Pancreas (tissue), 10 donors: Measurements from ENCODE around the gene PTGS2. TPM values are rescaled to one million over a fixed set of nuclear protein-coding genes. Genes with fewer than 3 reads are reported as not detected.
"Not testable (repeated sequence)": the region's sequence is repeated elsewhere in the genome, so short reads cannot be mapped to it uniquely, and the experiment has no call there.

Experiments used
- ATAC-seq, 4 donors: fragments of 200-7000 bp; cut with Tn5 transposase; one replicate each; pipeline versions ENCODE4 v1.8.0 to v1.9.1; 2020; ENCODE audit warnings: mild to moderate bottlenecking in 4 of 4, moderate library complexity in 4 of 4
- DNase-seq, 6 donors: peaks; one replicate each; pipeline ENCODE4 v3.0.0-alpha.2; 2020
- FAIRE-seq: peaks from 2 replicates; lab custom pipeline; 2012; peaks lifted over from hg19 to GRCh38; lab: Jason Lieb, UNC
- H3K27ac ChIP-seq, 4 donors: fragments of 200-600 bp; sonication (generic); 1 replicate in 3 of 4; 2 replicates in 1 of 4; pipeline versions ENCODE4 v1.5.0 to v1.8.0; 2020
- H3K27me3 ChIP-seq, 4 donors: fragments of 200-600 bp; one replicate each; pipeline ENCODE4 v1.8.0; 2021
- H3K36me3 ChIP-seq, 3 donors: fragments of 200-600 bp; sonication (generic) in 1 of 3; one replicate each; pipeline versions ENCODE4 v1.5.0 to v1.8.0; 2020 to 2021
- H3K4me1 ChIP-seq, 3 donors: fragments of 200-600 bp; one replicate each; pipeline ENCODE4 v1.8.0; 2021
- H3K4me3 ChIP-seq, 4 donors: fragments of 200-600 bp; sonication (generic) in 2 of 4; one replicate each; pipeline versions ENCODE4 v1.5.0 to v1.8.0; 2020 to 2021
- H3K9me3 ChIP-seq, 4 donors: fragments of 200-600 bp; one replicate each; pipeline ENCODE4 v1.8.0; 2021
- WGBS, 2 donors: extraction: QIAGEN DNeasy Blood & Tissue Kit; methylation state at CpG; one replicate each; pipeline ENCODE4 v1.1.7; 2013; 5-methylcytosine and 5-hydroxymethylcytosine counted together
- intact Hi-C, 3 donors: fragments of 100-400 bp; cut with DNase I; formaldehyde crosslinking; loops; one replicate each; pipeline versions ENCODE4 v1.11.1 to v1.14.2; 2022
- polyA plus RNA-seq, 2 donors: library from polyadenylated mRNA; stranded (reverse); fragments of 200-250 nt; gene quantifications; one replicate each; pipeline ENCODE4 v1.2.3, GENCODE V29; 2013
- total RNA-seq, 6 donors: library from RNA; stranded (reverse); fragmentation: NEBNext Ultra II Directional in 4 of 6; extraction: Animal tissue kit (Norgen Biotek cat#: 25700) in 4 of 6; gene quantifications; one replicate each; pipeline versions ENCODE4 v1.2.1 to v1.2.4, GENCODE V29; 2021 to 2023
- TF ChIP-seq, protein P1 (sequence below), 4 donors: fragments of 200-600 bp; sonication (generic) in 3 of 4; IDR thresholded peaks; one replicate each; pipeline versions ENCODE4 v1.5.0 to v1.8.0; 2021; ENCODE audit warnings: antibody characterized with exemption in 4 of 4
- donor health status: healthy with polysubstance abuse.
- donor health status: DM: no; HTN: no; CAD: no; lungs with moderate emphysema.
- donor health status: DM: no; HTN: no; CAD: no.
- donor health status: control.
- donor health status: control.
- donor health status: Bipolar disorder and iron deficiency.
- donor health status: DM: yes; HTN: yes; CAD: no.
- donor health status: DM: no; HTN: no; CAD: no.
- donor health status: DM: no; HTN: no; CAD: no.
- donor health status: DM: yes; HTN: yes; CAD: no.

PTGS2 gene
- total and polyA plus RNA-seq, 8 donors = 0.12 to 1.9 (median 0.47) TPM

DNA sequence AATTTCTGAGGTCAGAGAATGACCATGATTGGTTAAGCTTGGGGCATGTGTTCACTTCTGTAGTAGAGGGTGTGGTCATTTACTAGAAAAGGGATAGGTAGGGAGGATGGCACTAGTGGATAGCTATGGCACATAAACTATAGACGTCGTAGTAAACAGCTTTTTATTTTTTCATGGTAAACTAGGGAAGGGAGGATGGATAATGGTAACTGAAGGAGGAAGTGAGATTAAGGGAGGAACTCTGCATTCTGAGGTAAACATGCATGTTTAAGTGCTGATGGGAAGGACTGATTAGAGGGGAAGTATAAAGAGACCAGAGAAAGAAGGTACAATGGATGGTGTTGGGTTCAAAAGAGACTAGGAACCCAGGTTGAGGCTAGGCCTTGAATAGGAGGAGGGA, 26.9 kb downstream of the PTGS2 start:
- no peaks in the 10 kb centered on the region for H3K4me1 ChIP-seq
- H3K27ac ChIP-seq = no peak overlapping the region
- no peak overlapping the region for H3K4me3 ChIP-seq
- H3K9me3 ChIP-seq = no peaks in the 10 kb centered on the region
- H3K36me3 ChIP-seq = no peaks in the 10 kb centered on the region
- FAIRE-seq = no peak
- intact Hi-C loops = no loop called here
- 66 to 69% methylated on average over 2 of the region's 2 CpGs for WGBS, 2 donors
- TF ChIP-seq, protein P1, sequence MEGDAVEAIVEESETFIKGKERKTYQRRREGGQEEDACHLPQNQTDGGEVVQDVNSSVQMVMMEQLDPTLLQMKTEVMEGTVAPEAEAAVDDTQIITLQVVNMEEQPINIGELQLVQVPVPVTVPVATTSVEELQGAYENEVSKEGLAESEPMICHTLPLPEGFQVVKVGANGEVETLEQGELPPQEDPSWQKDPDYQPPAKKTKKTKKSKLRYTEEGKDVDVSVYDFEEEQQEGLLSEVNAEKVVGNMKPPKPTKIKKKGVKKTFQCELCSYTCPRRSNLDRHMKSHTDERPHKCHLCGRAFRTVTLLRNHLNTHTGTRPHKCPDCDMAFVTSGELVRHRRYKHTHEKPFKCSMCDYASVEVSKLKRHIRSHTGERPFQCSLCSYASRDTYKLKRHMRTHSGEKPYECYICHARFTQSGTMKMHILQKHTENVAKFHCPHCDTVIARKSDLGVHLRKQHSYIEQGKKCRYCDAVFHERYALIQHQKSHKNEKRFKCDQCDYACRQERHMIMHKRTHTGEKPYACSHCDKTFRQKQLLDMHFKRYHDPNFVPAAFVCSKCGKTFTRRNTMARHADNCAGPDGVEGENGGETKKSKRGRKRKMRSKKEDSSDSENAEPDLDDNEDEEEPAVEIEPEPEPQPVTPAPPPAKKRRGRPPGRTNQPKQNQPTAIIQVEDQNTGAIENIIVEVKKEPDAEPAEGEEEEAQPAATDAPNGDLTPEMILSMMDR (IDR thresholded peaks at IDR 0.05) = no peak
- no peak for DNase-seq
- no peak for ATAC-seq
- no peaks in the 10 kb centered on the region for H3K27me3 ChIP-seq

DNA sequence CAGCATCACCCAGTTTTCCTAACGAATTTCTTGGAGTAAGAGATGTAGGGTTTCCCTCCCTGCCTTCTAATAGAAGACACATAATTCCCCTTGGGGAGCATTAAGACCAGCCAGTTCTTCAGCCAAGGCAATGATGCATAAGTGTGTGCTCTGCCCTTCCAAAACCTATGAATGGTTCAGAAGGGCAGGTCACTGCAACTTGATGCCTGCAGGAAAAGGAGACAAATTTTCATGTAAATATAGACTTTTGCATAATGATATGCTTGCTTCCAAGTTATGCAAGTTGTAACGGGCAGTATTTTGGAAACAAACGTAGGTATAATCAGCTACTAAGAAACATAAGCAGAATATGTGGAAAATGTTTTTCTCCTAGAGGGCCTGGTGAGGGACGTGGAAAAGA, 31.6 kb downstream of the PTGS2 start:
- Histone ChIP-seq H3K27me3 (no peaks in the 10 kb centered on the region), H3K9me3 (no peaks in the 10 kb centered on the region), H3K36me3 (no peaks in the 10 kb centered on the region), H3K4me1 (no peaks in the 10 kb centered on the region), H3K4me3 (no peak overlapping the region), H3K27ac (no peak overlapping the region)
- 44 to 48% methylated on average over 4 of the region's 4 CpGs for WGBS, 2 donors
- intact Hi-C loops = no loop called here
- TF ChIP-seq, protein P1 (IDR thresholded peaks at IDR 0.05) = no peak
- FAIRE-seq (no peak), ATAC-seq (no peak), DNase-seq (no peak)

DNA sequence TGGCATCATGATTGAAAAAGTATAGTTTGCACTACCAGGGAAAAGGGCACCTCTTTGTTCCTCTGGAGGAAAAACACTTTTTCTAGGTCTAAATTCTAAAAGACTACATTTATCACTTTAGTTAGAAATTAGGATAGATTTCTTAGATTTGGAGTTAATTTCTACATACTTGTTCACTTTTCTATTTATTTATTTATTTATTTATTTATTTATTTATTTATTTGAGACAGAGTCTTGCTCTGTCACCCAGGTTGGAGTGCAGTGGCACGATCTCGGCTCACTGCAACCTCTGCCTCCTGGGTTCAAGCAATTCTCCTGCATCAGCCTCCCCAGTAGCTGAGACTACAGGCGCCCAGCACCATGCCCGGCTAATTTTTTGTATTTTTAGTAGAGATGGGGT, 32.2 kb downstream of the PTGS2 start:
- H3K27me3 ChIP-seq, H3K9me3 ChIP-seq, H3K4me3 ChIP-seq, ATAC-seq, intact Hi-C loops, DNase-seq, H3K4me1 ChIP-seq, FAIRE-seq, H3K27ac ChIP-seq, H3K36me3 ChIP-seq: not testable (repeated sequence)
- 79 to 92% methylated on average over 4 of the region's 4 CpGs for WGBS, 2 donors

DNA sequence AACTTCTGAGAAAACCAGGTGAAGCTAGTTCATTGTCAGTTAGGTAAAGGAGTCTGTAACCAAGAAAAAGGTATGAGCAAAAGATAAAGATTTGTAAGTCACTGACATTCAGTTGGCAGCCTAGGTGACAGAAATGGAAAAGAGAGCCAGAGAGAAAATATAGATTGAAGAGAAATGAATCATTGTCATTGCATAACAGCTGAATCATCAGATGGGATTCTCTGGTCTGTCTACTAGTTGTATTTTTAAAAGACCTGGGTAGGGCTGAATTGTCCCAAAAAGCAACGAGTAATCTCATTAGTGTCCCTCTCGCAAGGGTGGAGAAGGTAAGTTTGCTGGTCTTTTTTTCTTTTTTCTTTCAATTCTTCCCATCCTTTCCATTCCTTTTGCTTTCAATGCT, 36.6 kb downstream of the PTGS2 start:
- TF ChIP-seq, protein P1 (IDR thresholded peaks at IDR 0.05) = no peak
- Histone ChIP-seq H3K27me3 (no peaks in the 10 kb centered on the region), H3K9me3 (no peaks in the 10 kb centered on the region), H3K36me3 (no peaks in the 10 kb centered on the region), H3K4me3 (no peak overlapping the region), H3K4me1 (no peaks in the 10 kb centered on the region), H3K27ac (no peak overlapping the region)
- DNase-seq = no peak
- no peak for ATAC-seq
- intact Hi-C loops = no loop called here
- no peak for FAIRE-seq
- WGBS, 2 donors = 79 to 90% methylated on average over 2 of the region's 2 CpGs

DNA sequence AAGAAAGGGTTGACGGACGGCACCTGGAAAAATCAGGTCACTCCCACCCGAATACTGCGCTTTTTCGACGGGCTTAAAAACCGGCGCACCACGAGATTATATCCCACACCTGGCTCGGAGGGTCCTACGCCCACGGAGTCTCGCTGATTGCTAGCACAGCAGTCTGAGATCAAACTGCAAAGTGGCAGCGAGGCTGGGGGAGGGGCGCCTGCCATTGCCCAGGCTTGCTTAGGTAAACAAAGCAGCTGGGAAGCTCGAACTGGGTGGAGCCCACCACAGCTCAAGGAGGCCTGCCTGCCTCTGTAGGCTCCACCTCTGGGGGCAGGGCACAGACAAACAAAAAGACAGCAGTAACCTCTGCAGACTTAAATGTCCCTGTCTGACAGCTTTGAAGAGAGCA, 42.7 kb downstream of the PTGS2 start:
- FAIRE-seq, H3K4me1 ChIP-seq, H3K9me3 ChIP-seq, H3K36me3 ChIP-seq, ATAC-seq, H3K27ac ChIP-seq, H3K27me3 ChIP-seq, intact Hi-C loops, H3K4me3 ChIP-seq, DNase-seq: not testable (repeated sequence)
- 50 to 68% methylated on average over 13 to 16 of the region's 16 CpGs for WGBS, 2 donors

DNA sequence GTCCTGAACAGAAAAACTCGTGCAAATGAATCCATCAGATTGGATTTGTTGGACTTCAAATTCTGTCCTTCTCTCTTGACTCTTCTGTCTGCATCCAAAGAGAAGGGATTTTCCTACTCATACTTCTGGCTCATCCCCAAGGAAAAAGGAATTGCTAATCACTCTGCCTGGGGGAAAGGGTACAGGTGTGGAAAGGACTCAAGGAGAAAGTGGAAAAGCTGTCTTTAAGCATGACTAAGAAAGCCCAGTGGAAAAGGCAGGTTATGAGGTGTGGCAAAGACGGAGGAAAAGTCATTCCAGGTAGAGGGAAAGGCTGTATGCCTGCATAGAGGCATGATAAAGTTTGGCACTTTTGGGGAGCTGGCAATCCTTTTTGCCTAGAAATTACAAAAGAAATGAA, 43.4 kb downstream of the PTGS2 start:
- Histone ChIP-seq H3K4me1 (no peaks in the 10 kb centered on the region), H3K27ac (no peak overlapping the region), H3K36me3 (no peaks in the 10 kb centered on the region), H3K4me3 (no peak overlapping the region), H3K9me3 (no peaks in the 10 kb centered on the region), H3K27me3 (no peaks in the 10 kb centered on the region)
- TF ChIP-seq, protein P1 (IDR thresholded peaks at IDR 0.05) = no peak
- WGBS, 2 donors = 60 to 73% methylated on average over 2 of the region's 2 CpGs
- ATAC-seq (no peak), FAIRE-seq (no peak), DNase-seq (no peak)
- intact Hi-C loops = no loop called here
